Activated CD4-positive, alpha-beta T cell treated with anti-CD3 and anti-CD28 coated beads, Interleukin-2, amount 50 U/mL, for 1 hour (primary cell): ENCODE measurements around the gene ARL4D.
"Not testable (repeated sequence)": the region's sequence is repeated elsewhere in the genome, so short reads cannot be mapped to it uniquely, and the experiment has no call there.

ENCODE experiments used
- DNase-seq: peaks from one replicate; pipeline ENCODE4 v3.0.0-alpha.2; 2020

Gene ARL4D

DNA sequence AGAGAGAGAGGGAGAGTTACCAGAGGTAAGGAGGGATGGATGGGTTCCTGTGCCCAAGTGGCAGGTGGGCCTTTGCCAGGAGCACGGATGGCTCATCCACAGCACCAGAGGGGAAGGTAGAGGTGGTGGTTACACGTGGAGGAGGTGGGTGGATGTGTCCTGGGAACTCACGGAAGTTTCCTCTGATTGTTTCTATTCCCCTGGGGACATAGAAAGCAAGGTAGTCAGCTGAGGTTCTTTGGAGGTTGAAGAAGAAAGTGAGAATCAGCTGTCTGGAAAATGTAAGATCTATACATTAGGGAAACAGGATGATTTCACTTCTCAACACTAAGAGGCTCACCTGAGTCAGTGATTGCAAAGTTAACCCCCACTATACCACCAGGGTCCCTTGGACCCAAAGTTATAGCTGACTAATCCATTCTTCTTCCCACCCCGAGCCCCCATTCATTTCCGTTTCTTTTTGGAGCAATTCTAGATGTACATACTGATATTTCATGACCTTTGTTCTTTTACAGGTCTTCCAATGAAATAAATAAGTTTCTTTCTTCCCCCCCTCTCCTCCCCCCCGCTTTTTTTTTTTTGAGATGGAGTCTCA lies 27.5 kb upstream of the ARL4D start:
- DNase-seq = no peak

DNA sequence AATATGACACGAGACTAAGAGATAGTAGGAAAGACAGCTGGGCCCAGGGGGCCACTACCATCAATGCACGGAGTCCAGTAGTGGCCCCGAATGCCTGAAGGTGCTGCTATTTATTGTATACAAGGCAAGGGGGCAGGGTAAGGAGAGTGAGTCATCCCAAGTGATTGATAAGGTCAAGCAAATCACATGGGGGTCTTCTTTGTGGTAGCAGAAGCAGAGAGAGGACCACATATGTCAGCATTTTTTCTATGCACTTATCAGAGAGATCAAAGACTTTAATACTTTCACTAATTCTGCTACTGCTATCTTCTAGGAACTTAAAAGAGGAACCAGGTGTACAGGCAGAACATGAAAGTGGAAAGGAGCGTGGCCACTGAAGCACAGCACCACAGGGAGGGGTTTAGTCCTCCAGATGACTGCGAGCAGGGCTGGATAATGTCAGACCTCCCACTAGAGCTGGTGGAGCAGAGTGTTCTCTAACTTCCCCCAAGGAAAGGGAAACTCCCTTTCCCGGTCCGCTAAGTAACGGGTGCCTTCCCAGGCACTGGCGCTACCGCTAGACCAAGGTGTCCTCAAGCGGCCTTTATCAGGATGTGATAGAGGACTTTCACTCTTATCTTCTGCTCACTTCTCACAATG lies 26.4 kb upstream of the ARL4D start:
- DNase-seq = no peak

DNA sequence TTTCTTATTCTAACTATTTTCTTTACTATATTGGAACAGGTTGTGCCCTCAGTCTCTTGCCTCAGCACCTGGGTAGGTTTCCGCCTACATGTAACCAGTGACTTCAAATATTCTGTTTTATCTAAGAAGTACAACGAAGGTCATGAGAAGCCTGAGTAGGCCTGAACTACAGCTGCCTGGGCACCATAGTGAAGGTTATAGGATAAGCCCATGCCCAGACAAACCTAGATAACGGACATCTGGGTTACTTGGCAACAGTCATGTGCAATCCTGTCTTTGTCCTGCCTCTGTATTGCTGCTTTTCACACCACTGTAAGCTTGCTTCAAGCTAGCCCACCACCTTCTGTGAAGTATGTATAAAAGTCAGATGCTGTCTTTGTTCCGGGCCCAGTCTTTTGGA lies 25.4 kb upstream of the ARL4D start:
- DNase-seq = no peak

DNA sequence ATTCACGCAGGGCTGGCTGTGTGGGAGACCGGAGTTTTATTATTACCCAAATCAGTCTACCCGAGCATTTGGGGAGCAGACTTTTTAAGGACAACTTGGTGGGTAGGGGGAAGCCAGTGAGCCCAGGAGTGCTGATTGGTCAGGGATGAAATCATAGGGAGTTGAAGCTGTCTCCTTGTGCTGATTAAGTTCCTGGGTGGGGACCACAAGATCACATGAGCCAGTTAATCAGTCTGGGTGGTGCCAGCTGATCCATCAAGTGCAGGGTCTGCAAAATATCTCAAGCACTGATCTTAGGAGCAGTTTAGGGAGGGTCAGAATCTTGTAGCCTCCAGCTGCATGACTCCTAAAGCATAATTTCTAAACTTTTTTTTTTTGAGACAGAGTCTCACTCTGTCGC lies 22.9 kb upstream of the ARL4D start:
- DNase-seq = not testable (repeated sequence)

DNA sequence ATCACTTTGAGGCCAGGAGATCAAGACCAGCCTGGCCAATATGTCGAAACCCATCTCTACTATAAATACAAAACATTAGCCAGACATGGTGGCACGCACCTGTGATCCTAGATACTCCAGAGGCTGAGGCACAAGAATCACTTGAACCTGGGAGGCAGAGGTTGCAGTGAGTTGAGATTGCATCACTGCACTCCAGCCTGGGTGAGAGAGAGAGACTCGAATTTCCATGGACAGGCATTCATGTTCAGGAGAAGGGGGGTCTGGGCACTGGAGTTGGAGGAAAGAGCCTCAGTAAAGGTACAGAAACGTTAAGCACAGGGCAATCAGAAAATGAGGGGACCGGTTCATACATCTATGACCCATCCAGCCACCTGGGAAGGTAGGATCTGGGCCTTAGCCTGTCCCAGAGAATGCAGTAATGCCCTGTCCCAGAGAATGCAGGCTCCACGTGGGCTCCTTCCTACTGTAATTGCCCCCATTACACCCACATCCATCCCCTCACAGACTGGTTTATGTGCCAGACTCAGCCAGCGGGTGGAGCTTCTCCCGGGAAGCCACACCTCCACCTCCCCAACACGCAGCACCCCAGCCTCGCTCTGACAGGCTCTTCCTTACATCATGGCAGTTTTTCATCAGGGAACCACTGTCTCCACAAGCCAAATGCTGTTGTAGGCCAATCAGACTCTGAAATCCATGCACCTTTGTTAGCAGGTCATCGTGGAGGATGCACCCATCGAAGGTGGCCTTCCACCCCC lies 21.6 kb upstream of the ARL4D start:
- no peak for DNase-seq

DNA sequence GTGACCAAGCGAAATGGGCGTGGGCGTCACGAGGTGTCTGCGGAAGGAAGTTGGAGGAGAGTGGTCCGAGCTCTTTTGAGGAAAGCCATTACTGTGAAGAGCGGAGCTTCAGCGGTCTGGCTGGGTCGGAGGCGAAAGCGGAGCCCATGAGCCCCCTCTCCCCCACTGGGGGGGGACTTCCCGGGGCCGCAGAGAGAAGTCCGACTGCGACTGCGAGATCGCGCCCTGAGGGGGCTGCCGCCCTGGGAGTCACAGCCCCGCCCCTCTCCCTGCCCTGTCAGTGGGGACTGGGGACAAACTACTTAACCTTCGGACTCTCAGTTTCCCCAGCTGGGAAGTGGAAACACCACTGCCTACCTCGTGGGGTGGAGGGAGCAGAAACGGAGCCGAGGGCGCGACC lies 20.0 kb upstream of the ARL4D start:
- DNase-seq = no peak

DNA sequence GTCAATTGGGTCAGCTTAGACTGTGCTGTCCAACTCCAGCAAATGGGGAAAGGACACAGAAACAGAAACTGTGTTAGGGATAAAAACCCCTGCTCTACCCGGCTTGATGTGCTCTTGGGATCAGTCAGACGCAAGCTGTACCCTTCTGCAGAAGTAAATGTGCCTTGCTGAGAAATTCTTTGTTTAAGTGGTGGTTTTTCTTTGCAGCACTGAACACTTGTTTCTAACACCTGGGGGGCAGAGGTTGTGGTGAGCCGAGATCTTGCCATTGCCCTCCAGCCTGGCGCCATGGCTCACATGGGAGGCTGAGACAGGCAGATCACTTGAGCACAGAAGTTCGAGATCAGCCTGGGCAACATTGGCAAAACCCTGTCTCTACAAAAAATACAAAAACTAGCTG lies 18.5 kb upstream of the ARL4D start:
- no peak for DNase-seq

DNA sequence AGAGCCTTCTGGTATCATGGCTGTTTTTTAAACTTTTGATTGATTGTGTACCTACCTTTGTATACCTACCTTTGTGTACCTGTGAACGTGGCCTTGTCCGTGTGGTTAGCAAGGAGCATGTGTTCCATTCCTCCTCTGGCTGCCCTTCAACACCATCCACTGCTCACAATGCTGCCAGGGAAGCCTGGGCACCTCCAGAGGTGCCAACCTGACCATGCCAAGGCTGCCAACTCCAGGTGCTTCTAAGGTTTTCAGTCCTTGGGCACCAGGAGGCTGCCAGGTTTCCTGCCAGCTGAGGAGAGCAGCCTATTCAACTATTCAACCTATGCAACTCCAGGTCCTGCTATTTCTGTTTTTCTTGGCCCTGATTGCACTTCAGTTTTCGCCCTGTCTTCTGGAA lies 17.6 kb upstream of the ARL4D start:
- DNase-seq = no peak

DNA sequence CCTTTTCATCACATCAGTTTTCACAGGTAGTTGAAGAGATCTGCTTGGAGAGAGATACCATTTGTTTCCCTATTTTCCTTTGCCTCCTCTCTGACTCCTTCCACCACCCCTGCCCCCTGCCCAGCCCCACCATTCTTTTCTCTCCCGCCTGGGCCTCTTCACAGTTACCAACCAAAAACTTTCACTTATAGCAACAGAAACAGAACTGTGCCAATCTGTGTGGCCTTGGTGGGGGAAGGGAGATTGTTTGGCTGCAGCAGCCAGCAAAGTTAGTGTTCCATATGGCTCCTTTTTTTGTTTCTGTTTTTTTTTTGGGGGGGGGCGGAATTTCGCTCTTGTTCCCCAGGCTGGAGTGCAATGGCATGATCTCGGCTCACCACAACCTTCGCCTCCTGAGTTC lies 17.2 kb upstream of the ARL4D start:
- no peak for DNase-seq

DNA sequence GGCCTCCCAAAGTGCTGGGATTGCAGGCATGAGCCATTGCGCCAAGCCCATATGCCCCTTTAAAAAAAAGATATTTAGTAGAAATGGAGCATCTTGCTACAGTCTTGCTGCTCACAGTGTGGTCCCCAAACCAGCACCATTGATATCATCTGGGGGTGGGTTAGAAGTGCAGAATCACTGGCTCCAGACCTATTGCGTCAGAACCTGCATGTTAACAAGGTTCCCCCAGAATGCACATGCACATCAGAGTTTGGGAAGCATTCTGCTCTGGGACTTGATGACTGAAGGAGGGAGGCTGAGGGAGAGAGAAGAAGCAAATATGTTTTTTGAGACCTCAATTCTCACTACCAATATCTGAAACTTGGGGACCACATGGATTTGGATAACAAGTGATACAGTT lies 16.0 kb upstream of the ARL4D start:
- DNase-seq = no peak

DNA sequence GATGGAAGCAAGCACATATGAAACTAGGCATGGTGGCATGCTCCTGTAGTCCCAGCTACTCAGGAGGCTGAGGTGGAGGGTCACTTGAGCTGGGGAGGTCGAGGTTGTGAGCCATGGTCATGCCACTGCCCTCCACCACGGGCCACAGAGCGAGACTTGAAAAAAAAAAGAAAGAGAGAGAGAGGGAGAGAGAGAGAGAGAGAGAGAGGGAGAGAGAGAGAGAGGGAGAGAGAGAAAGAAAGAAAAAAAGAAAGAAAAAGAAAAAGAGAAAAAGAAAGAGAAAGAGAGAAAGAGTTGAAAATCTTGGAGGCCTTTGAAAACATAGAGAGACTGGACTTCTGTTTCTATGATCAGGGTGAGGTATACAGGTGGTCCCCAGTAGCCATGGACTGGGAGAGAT lies 15.4 kb upstream of the ARL4D start:
- DNase-seq = no peak

DNA sequence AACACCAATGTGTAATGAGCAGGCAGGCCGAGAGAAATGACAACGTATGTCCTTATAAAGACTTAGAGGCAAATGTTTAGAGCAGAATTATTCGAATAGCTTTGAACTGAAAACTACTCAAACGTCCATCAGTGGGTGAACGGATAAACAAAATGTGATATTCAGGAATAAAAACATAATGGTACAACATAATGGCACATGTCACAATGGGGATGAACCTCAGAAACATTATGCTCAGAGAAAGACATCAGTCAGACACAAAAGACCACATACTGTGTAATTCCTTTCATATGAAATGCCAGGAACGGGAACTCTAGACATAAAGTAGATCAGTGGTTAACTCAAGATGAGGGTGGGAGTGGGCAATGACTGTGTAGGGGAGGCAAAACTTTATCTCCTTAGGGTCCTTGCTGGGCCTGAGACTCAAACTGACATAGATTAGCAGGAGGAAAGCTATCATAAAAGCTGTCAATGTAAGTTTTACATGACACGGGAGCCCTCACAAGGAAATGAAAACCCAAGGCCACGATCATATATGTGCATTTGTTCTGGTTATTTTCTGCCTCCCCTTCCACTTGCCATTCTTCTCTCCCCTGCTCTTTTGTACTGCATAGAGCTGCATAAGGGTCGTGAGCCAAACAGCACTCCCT lies 14.8 kb upstream of the ARL4D start:
- DNase-seq = no peak

DNA sequence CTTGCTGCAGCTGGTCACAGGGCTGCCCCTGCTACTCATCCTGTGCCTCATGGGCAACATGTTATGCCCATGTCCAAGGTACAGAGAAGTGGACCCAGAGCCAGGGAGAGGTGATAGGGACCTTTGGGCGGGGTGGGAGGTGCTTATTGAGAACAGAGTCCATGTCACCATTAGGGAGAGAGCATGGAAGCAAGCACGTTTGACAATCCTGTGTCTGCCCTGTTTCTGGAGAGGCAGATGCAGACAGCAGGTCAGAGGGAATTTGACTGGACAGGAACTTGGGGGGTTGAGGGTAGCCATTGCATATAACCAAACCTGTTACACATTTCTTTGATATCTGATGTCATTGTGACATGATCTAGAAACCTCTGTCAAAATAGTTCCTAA lies 14.3 kb upstream of the ARL4D start:
- no peak for DNase-seq

DNA sequence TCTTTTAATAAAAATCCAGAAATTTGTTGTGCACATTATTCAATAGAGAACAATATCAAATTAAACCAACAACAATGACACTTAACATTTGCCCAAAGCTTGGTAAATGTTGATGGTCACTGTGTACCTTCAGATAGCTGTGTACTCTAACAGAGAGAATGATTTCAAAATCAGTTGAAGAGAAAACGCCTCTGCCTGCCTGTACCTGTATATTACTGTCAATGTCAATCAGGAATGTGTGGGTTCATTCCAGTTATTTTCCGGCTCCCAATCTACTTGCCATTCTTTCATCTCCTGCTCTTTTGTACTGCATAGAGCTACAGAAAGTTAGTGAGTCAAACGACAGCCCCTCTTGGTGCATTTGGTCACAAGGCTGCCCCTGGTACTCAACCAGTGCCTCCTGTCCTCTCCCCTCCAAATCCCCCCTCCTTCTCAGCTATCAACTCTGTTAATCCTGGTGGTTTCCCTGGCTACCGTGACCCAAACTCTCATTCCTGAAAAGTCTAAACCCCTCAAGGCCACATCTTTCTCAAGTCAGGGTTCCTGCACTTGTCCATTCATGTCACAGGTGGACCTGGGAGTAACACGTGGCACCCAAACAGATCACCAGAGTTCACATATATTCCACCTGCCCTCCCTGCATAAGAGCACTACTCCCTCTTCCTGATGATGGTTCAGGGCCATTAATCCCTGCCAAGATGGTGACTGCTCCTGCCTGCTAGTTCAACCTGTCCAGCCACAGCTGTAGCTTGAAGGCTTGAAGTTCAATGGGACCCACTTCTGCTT lies 13.6 kb upstream of the ARL4D start:
- no peak for DNase-seq

DNA sequence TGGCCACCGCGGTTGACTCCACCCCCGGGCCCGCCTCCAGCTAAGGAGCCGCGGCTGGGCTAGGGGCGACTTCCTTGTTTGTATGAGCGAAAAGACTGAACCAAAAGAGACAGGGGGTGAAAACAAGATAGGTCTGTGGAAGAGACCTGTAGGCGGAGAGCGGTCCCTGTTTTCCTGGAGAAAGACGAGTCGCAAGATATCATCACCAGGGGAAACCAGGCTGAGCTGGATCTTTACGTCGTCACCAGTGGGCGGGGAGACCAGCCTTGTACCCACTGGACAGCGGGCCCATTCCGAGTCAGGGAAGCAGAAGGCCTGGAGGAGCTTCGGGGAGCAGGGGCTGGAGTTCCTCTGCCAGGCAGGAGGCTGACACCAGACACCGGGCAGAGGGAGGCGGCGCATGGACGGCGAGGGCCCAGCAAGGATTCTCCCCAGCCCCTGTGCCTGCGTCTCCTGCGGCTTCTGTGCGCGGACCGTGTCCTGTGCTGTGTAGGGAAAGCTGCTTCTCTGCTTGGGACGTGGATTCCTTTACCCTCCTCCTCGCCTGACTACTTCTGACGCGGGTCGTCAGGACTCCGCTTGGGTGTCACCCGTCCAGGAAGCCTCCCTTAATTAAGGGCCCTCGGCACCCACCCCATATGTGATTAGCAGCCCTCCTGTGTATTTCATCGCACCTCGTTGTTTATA lies 10.3 kb upstream of the ARL4D start:
- DNase-seq = peak; percentile 88

DNA sequence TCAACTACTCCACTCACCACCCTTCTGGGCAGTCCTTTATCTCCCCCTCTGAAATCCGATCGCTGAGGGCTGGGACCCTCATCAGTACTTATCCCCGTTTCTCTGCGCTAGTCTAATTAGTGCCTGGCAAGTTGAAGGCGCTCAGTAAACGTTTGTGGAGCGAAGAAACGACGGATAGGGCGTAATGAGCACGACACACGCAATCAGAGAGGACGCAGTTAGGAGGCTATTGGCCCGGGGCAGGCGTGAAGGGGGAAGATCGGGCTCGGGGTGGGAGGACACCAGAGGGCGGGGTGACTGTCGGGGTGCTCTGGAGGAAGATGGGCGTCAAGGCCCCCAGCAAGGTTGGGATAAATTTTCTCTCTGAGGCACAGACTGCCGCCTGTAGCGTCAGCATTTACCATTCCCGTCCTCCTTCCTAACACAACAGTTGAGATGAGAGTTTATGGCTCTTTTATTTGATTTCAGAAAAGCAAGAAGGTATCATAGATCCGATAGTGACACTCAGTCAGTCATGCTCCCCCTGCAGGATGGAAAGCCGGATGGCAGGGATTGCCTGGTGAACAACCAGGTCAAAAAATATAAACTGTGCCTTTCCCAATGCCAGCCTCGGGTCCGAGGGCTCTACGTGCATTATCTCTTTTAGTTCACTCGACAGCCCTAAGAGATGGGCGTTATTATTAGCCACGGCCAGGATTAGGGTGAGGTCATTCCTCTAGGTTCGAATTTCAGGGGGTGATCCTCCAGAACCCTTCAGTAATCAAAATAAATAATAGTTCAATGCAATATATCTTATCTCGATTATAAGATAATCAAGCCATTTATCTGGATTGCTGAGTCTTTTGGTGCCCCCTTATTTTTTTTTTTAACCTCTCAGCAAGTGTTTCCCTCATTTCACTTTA lies 9.5 kb upstream of the ARL4D start:
- DNase-seq = peak; percentile 78

DNA sequence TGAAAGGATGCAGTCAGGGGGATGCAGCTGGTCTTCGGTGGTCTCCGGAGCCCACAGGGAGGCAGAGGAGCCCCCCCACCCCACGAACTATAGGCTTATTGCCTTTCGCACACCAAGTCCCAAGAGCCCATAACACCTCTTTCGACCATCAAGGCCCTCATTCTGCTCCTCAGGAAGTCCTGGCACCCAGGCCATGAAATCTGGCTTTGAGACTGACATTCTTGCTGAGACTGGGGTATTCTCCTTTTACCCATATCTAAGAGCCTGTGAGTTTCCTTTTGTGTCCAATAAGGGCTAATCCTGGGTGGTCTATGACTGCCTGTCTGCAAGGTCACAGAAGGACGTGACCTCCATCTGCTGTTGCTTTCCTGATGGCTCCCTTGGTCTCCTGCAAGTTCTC lies 6.4 kb upstream of the ARL4D start:
- no peak for DNase-seq

DNA sequence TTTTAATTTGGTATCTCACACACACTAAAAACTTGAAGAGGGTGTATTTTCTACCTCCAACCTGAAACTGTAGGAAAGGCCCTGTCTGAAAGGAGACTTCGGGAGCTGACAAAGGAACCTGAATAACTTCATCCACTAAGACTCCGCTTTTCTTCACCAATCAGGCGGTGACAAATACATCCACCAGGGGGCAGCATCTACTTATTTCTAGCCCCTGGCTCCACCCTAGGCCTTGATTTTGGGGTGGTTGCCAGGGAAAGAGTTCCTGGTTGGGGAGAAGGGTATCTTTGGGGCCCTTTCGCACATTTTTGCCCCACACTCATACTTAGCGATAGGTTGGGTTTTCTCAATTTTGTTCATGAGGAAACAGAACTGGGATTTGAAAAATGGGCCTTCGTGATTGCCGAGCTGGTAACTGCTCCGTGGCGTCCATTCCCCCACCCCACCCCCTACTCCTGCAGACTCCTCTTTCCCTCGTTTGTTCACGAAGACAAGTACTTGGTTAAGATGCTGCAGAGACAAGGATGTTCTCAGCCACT lies 4.8 kb upstream of the ARL4D start:
- DNase-seq = peak; percentile 90

DNA sequence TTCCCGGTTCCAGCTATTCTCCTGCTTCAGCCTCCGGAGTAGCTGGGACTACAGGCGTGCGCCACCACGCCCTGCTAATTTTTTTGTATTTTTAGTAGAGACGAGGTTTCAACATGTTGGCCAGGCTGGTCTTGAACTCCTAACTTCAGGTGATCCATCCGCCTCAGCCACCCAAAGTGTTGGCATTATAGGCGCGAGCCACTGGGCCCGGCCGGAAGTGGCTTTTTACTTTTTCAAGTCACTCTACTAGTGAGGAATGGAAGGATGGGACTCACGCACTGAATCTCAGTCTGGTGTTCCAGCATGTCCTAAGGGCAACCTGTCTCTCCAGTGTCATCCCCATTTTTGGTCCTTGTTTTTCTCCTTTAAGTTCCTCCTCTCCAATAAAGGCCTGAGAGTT lies 4.1 kb upstream of the ARL4D start:
- DNase-seq = not testable (repeated sequence)

DNA sequence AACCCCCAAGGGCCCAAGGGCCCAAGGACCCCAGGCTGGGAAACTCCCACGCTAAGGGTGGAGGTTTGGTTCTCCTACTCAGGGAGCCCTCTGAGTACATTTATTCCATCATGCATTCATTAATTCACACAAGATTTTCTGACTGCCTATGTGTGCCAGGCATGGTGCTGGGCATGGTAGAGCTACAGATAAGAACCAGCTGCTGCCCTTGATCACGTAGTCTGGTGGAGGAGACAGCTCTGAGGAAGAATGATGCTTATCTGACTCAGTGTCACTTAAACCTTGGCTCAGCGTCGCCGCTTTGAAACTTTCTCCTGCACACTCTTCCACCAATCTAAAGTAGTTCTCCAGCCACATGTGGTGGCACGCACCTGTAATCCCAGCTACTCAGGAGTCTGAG lies 3.6 kb upstream of the ARL4D start:
- no peak for DNase-seq

DNA sequence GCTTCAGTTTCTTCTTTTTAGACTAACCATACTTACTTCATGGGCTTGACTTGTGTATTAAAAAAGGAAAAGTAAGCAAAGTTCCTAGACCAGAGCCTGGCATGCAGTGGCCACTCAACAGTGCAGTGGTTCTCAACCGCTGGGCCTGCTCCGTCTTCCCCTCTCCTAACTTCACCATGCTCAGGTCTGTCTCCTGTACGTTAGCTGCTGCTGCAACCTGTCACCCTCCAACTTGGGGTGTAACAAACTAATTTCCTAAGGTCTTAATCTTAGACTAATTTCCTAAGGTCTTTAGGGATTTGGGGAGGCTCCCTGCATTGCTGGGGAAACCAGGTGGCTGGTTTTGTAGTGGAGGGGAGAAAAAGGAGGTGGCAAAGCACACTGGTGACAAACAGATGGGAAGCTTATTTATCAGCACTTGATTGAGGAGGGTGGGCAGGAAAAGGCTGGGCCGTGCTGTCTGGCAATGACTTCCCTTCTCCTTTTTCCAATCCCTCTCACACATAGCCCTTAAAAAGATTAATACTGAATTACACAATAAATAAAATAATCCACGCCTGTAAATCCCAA lies 2.2 kb upstream of the ARL4D start:
- no peak for DNase-seq
